H1 (cell line): Measurements from ENCODE around the gene GATA1. TPM values are rescaled to one million over a fixed set of nuclear protein-coding genes. Genes with fewer than 3 reads are reported as not detected.

ENCODE experiments used
- E2F6 ChIP-seq: IDR thresholded peaks from 2 replicates; pipeline ENCODE4 v1.6.1; 2012; ENCODE audit warnings: inconsistent platforms
- HDAC6 ChIP-seq: IDR thresholded peaks from one replicate; pipeline ENCODE4 v1.7.1; 2012; ENCODE audit warnings: low read depth, mild to moderate bottlenecking, inconsistent platforms, low read length, moderate library complexity
- KDM1A ChIP-seq: fragments of 200-600, 300-600 bp; sonication (generic); IDR thresholded peaks from 2 replicates; pipeline ENCODE4 v1.7.1; 2016; ENCODE audit warnings: mild to moderate bottlenecking, low read length, borderline replicate concordance
- polyA plus RNA-seq, 7 experiments: library from polyadenylated mRNA; depleted of rRNA in 3 of 7; stranded (reverse) in 5 of 7; unstranded in 2 of 7; fragments of >200 nt in 5 of 7; fragments of 200-250 nt in 2 of 7; gene quantifications; 1 replicate in 5 of 7; 2 replicates in 1 of 7; 4 replicates in 1 of 7; pipeline versions ENCODE4 v1.2.1 to v1.2.3, GENCODE V29; 2011 to 2013; ENCODE audit warnings: missing spikeins in 2 of 7, mixed read lengths in 2 of 7
- total RNA-seq: library from RNA; stranded (reverse); fragmentation: NEBNext Ultra II Directional; extraction: Animal tissue kit (Norgen Biotek cat#: 25700); gene quantifications from 2 replicates; pipeline ENCODE4 v1.2.1, GENCODE V29; 2021

Gene GATA1
- total and polyA plus RNA-seq, 2 of the 8 experiments (the other 6 are each of a cell fraction or from before 2014, with no cell fraction given): 0.05 TPM; not detected in 1

GRCh38 chrX:48785186-48785539 is 1.2 kb upstream of the GATA1 start (continued):
- no peak for TF ChIP-seq HDAC6
- no peak for TF ChIP-seq KDM1A
- no peak for TF ChIP-seq E2F6
